GM19438 (cell line): ENCODE data around the gene FOXF1.

Experiments used
- ATAC-seq: cut with Tn5 transposase; IDR thresholded peaks from one replicate; pipeline ENCODE4 v1.9.1; 2021; ENCODE audit warnings: low read depth; ENCODE audit not compliant: unreplicated experiment

Gene FOXF1

DNA sequence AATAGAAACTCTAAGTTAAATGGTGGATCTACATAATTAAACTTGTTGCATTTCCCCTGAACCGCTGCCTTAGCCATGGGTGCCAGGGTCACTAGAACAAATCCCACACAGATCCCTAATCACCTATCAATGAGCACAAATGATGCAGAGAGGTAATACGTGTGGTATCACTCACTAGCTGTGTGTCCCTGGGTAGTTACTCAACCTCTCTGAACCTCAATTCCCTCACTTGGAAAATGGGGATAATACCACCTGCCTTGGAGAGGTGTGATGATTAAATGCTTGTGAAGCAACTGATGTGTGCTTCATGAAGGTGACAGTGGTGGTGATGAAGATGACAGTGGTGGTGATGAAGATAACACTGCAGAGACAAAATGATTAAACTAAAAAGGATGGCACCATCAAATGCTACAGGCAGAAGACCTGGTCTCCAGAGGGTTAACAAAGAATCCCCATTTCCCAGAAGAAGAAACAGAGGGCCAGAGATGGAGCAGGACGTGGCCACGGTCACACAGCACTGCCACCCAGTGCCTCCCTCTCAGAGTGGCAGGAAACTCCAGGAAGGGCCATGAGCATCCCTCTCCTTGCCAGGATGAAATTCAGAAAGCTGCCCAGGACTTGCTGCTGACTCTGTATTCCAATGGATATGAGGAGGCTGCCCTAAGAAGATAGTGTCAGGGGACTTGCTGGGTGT lies 17.9 kb upstream of the FOXF1 start:
- ATAC-seq: no peak

DNA sequence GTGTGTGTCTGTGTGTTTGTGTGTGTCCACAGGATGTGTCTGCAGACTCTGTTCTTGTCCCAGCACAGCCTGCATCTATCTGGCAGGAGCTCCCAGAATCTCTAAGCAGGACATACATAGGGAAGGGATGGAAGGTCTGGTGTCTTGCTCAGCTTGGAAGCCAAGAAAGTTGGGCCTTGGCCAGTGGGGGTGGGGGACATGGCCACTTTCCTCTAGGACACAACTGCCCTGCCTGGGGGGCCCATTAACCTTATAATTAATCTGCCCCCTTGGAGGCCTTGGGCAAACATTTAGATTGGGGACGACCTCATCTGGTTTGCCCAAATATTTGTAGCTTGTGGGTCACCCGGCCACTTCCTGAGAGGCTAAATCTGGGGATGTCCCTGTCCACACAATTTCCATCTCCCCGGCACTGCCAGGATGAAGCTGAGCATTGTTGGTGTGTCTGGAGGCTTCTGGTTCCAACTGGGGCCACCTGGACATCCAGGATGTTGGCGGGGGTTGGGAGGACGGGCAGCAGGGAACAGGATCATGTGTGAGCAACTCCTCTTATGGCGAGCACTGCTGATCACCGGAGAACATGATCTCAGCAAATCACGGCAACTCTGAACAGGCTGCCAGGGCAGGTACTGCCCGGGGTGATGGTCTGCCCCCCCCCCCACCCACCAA lies 17.2 kb upstream of the FOXF1 start:
- ATAC-seq: no peak

- ATAC-seq: no peak
Observed at GRCh38 chr16:86494039-86494564, 16.2 kb upstream of the FOXF1 start.

GRCh38 chr16:86494565-86495356 lies 15.6 kb upstream of the FOXF1 start:
- ATAC-seq: no peak

- ATAC-seq: no peak
Observed at GRCh38 chr16:86495357-86495701, 15.0 kb upstream of the FOXF1 start.

- no peak for ATAC-seq
Observed at GRCh38 chr16:86495756-86496261, 14.5 kb upstream of the FOXF1 start.

DNA sequence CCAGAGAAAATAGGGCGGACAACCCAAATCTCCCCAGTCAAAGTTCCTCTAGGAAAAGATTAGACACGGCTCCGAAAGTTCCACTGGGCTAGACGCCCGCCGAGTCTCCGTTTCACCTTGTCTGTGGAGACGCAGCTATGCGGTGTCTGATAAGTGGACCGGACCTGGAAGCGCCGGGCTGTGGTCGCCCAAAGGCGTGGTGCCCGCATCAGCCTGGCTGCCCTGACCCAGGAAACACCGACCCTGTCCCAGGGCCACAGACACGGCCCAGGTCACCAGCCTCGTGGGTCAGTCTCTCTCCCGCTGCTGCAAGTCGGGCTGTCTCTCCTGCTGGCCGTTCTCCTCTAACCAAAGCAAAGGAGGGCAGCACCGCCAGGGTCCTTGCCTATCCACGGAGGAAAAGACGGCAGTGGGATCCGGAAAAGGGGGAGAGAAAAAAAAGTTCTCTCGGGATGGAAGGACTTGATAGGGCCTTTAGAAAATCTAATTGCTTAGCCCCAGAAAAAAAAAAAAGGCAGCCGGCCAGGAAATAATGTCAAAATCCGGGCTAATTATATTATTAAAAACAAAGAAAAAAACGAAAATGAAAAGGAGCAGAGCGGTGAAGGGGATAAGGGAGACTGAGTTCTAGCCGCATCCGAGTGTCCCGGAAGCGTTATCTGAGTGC lies 13.9 kb upstream of the FOXF1 start:
- ATAC-seq: no peak

- ATAC-seq: no peak
Observed at GRCh38 chr16:86496929-86497461, 13.3 kb upstream of the FOXF1 start.

GRCh38 chr16:86497551-86498021 lies 12.7 kb upstream of the FOXF1 start:
- ATAC-seq: no peak

GRCh38 chr16:86498155-86498670 lies 12.1 kb upstream of the FOXF1 start:
- no peak for ATAC-seq

- no peak for ATAC-seq
Observed at GRCh38 chr16:86498671-86499439, 11.5 kb upstream of the FOXF1 start.

DNA sequence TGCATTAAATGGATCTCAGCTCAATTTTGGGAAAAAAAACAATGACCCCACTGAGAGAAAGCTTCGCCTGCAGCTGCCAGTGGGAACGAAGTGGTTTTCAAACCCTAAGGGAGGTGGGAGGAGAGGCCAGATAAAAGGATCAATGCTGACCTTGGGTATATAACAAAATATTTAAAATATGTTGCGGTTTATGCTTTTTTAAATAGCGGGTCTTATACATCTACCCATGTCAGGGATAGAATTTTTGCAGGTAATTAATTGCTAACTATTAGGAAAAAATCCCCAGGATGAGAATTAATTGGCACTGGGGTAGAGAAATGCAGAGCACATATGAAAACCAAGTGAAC lies 10.9 kb upstream of the FOXF1 start:
- ATAC-seq: no peak

DNA sequence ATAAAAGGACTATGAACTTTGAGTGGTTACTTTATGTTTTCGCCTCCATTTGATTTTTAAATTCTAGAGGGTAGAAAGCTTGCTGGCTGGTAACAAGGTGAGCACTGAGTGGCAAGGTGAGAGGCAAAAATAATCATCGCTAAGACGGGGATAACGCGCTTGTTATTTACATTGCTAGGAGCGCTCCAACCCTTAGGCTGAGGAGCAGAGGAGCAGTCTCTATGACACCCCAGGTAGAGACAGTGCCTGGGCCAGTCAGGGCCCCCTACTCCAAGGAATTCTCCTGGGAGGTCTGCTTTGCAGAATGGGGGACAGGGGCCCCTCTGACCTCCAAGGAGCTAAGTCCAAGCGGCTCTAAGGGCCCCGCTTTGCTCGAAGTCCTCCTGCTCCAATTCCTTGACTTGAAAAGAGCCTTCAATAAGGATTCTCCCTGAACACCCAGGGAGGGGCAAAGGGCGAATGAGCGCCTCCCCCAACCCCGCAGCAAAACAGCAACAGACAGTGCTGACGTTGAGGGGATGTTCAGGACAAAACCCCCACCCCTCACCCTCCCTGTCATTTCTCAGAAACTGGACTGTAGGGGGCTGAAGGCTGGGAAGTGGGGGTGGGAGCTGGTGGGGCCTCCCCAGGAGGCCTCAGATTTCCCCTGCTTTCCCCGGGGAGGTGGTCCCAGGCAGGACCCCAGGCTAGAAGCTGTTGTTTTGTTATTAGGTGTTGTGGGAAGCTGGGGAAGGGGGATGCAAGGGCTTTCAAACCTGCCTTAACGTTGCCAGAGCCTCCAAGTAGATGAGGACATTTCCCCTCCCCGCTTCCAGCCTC lies 10.2 kb upstream of the FOXF1 start:
- no peak for ATAC-seq

- ATAC-seq: no peak
Observed at GRCh38 chr16:86500708-86501510, 9.4 kb upstream of the FOXF1 start.

DNA sequence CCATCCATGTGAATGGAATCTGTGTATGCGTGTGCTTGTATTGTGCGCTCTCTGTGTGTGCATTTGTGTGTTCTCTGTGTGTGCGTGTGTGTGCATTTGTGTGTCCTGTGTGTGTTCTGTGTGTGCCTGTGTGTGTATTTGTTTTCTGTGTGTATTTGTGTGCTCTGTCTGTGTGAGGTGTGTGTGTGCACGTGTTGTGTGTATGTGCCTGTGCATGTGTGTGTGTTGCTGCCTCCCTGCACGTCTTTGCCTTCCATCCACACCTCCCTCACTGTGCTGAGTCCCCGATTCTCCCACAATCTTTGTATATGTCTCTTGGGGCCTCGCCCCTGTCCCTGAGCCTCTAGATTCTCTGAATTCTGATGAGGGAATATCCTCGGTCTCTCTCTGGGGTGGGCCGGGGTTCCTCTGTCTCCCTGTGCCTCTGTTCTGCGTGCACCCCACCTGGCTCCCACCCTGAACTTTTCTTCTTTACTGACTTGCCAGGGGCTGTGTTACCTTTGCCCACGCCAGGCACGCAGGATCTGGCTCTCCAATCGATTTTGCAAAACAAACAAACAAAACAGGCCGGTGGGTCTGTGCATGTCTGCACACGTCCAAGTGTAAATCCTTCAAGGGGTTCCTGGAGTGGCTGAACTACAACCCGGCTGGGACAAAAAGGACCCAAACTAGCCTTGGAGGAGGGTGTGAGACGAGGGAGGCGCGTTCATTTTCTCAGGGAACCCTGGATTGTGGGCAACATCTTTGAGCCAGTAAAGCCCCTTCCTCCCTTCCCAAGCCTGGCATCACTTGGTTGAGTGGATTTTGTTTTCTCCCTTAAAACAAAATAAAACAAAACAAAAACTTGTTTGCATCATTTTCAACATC lies 8.1 kb upstream of the FOXF1 start:
- ATAC-seq: no peak

DNA sequence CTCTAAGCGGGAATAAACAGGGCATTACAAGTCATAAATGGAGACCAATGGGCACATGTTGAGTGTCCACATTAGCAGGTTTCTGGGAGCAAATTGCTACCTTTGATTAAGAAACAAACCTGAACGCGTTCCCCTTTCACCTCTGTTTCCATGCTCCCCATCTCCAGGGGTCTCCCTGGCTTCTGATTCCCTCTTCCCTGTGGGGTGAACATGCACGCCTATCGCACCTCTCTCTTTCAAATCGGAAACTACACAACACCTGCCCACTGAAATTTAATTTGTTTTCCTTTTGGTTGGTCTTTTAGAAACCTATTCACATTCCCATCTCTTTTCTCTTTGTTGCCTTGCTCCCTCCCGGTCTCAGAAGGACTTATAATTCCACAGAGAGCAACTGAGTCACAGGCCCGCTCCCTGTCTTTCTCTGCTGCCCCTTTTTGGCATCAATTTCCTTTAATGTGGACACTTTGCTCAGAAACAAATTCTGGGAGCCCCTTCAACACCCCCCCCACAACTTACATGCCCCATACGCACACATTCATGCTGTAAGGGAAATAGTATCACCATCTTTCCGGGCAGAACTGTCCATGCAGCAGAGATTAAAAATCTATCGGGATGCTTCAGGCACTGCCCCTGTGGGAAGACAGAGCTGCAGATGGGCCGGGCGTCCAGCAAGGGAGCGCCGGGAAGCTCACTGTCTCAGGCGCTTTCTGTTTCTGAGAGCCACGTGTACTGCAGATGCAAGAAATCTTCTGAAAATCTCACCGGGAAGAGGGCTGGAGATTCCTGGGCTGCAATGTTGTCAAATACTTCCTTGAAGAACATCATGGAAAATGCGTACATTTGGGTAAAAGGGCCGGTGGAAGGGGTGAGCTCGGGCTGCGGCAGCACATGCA lies 7.2 kb upstream of the FOXF1 start:
- ATAC-seq: no peak
